GM20000 (cell line): Measurements from ENCODE around the gene NRAP.

ENCODE experiments used
- DNase-seq: peaks from one replicate; pipeline ENCODE4 v3.0.0; 2012; ENCODE audit warnings: low spot score
- TF ChIP-seq, protein P1 (sequence below): IDR thresholded peaks from 2 replicates; pipeline ENCODE4 v1.5.1; 2012; ENCODE audit warnings: mild to moderate bottlenecking, control low read depth; ENCODE audit errors: extremely low read depth, missing control alignments

Gene NRAP

DNA sequence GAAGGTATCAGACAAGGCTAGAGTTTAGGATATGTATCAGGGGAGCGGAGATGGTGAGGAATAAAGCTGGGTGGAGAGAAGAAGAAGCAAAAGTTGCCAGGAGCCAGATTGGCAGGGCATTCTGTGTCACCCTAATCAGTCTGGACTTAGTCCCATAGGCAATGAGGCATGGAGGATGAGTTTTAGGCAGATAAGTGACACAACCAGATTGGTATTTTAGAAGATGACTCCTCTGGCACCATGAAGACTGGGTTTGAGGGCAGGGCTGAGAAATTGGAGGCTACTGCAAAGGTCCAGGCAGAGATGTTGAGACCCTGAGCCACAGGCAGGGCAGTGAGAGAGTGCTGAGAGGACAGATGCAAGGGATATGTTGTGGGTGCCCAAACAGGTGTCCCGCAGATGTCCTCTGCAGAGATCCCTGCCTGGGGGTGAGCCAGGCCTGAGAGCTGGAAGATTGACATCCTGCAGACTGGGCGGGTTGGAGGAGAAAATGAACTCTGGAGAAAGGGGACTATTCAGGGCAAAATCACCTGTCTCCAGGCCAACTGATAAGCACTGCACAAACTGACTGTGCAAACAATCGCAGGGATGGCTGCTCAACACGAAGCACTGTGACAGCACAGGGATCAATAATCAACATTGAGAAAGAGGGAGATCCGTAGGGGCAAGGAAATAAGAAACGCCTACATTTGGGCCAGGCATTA is 122.8 kb downstream of the NRAP start:
- TF ChIP-seq, protein P1, sequence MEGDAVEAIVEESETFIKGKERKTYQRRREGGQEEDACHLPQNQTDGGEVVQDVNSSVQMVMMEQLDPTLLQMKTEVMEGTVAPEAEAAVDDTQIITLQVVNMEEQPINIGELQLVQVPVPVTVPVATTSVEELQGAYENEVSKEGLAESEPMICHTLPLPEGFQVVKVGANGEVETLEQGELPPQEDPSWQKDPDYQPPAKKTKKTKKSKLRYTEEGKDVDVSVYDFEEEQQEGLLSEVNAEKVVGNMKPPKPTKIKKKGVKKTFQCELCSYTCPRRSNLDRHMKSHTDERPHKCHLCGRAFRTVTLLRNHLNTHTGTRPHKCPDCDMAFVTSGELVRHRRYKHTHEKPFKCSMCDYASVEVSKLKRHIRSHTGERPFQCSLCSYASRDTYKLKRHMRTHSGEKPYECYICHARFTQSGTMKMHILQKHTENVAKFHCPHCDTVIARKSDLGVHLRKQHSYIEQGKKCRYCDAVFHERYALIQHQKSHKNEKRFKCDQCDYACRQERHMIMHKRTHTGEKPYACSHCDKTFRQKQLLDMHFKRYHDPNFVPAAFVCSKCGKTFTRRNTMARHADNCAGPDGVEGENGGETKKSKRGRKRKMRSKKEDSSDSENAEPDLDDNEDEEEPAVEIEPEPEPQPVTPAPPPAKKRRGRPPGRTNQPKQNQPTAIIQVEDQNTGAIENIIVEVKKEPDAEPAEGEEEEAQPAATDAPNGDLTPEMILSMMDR: no peak
- no peak for DNase-seq

DNA sequence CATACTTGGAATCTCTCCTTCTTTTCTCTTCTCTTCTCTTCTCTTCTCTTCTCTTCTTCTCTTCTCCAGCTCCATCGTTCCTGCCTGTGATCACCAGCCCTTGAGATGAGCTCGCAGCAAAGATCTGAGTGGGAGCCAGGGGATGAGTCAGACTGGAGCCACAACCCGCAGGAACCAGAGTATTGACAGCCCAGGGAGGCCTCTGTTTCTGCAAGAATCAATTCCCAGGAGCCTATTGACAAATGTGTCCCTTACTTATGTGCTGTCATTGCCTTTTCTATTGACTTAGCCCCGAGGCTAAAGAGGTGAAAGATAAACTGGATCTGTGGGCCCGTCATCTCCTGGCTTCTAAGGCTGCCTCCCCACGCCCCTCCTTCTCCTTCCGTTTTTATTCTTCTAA is 124.1 kb downstream of the NRAP start:
- no peak for DNase-seq
- TF ChIP-seq, protein P1: no peak
